ENCODE data around the gene SLC39A11. TPM values are rescaled to one million over a fixed set of nuclear protein-coding genes. Genes with fewer than 3 reads are reported as not detected.

The SLC39A11 gene
- total RNA-seq, 1 experiment from 2014 or later, result 15.2 TPM

DNA sequence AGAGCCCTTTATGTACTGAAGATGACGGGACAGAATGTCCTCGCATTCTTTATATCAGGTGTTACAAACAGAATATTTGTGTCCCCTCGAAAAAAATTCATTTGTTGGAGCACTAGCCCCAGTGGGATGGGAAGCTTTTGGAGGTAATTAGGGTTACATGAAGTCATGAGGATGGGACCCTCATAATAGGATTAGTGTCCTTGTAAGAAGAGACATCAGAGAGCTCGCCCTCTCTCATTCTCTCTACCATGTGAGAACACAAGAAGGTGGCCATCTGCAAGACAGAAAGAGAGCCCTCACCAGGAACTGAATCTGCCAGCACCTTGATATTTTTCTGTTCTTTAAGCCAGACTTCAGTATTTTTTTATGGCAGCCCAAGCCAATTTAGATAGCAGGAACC is 72.4 kb downstream of the SLC39A11 start:
- no CpG with 5 or more reads among the region's 4 CpGs for WGBS (ENCODE audit: extremely low coverage, insufficient read length, low lambda C conversion rate)
- H3K79me2 ChIP-seq (ENCODE audit: insufficient read depth, low read length), result no peaks in the 10 kb centered on the region; the same call in 1 of the 2 replicates
- no peak overlapping the region for H3K56ac ChIP-seq (ENCODE audit: insufficient read length, low read depth, low read length)
- H3K9me3 ChIP-seq (ENCODE audit: control insufficient read depth, low read depth, low read length), result no peaks in the 10 kb centered on the region
- no peak overlapping the region for H3K27ac ChIP-seq (ENCODE audit: insufficient read length, low read depth, low read length)
- no peak overlapping the region for H2AK5ac ChIP-seq (ENCODE audit: insufficient read length, low read length)
- H2BK12ac ChIP-seq (ENCODE audit: insufficient read length, low read depth, low read length), result no peak overlapping the region
- no peak overlapping the region for H3T11ph ChIP-seq (ENCODE audit: low read length)
- H4K20me1 ChIP-seq (ENCODE audit: control insufficient read depth, insufficient read depth, insufficient read length), result no peaks in the 10 kb centered on the region
- TF ChIP-seq CTCF (conservative IDR thresholded peaks at IDR 0.05), result no peak
- Mint-ChIP-seq H3K36me3 (ENCODE audit: insufficient read depth in 1 of 3, low read depth in 3 of 3) (peaks cover 0 to 9% (median 4%) of the 10 kb centered on the region in 3 experiments; a peak in 3 of 7 replicates), H3K27ac (no peak overlapping the region), H3K27me3 (ENCODE audit: low read depth) (no peaks in the 10 kb centered on the region; the same call in none of the 2 replicates), H3K9me3 (peaks cover 4 to 6% of the 10 kb centered on the region in 2 experiments; a peak in 4 of 5 replicates), H3K4me1 (peaks cover 0 to 3% of the 10 kb centered on the region in 2 experiments; a peak in 2 of 4 replicates), H3K4me3 (no peak overlapping the region)
- H3K79me1 ChIP-seq (ENCODE audit: insufficient read depth, low read depth, low read length, poor library complexity, severe bottlenecking), result no peaks in the 10 kb centered on the region
- H4K91ac ChIP-seq (ENCODE audit: insufficient read length, low read depth, low read length), result no peak overlapping the region
- no peak overlapping the region for H3K14ac ChIP-seq (ENCODE audit: insufficient read depth, low read length)
- H2BK15ac ChIP-seq (ENCODE audit: low read depth, low read length), result no peak overlapping the region
- H3K4me2 ChIP-seq (ENCODE audit: insufficient read depth, insufficient read length, low read length), result no peak overlapping the region
- H4K8ac ChIP-seq (replicated peaks; ENCODE audit: insufficient read length, low read depth, low read length), result no peak overlapping the region
- H3K4ac ChIP-seq (ENCODE audit: low read depth, low read length), result no peak overlapping the region
- no peak overlapping the region for H2BK20ac ChIP-seq (ENCODE audit: low read depth, low read length, poor library complexity, severe bottlenecking)
- no peaks in the 10 kb centered on the region for H3K23me2 ChIP-seq (ENCODE audit: insufficient read length, low read depth, low read length, poor library complexity, severe bottlenecking)
- H3K23ac ChIP-seq (ENCODE audit: insufficient read length, low read depth, low read length), result no peak overlapping the region
- H4K5ac ChIP-seq (ENCODE audit: insufficient read length, low read depth, low read length), result no peak overlapping the region
- no peak overlapping the region for H2BK5ac ChIP-seq (ENCODE audit: insufficient read length, low read length)
- no peaks in the 10 kb centered on the region for H3K4me1 ChIP-seq (ENCODE audit: insufficient read depth, low read length)
- DNase-seq, result no peak
- H3K27me3 ChIP-seq (ENCODE audit: insufficient read depth, low read length), result no peaks in the 10 kb centered on the region
- H2BK120ac ChIP-seq (ENCODE audit: low read depth, low read length, poor library complexity, severe bottlenecking), result no peak overlapping the region
- H3K18ac ChIP-seq (ENCODE audit: insufficient read length, low read depth, low read length), result no peak overlapping the region
- H2AFZ ChIP-seq (ENCODE audit: low read length), result no peak overlapping the region
- H3K9ac ChIP-seq (ENCODE audit: extremely low read depth, insufficient read length, low read length), result no peak overlapping the region
